K562 (cell line): ENCODE measurements around the gene TMEM86A. TPM values are rescaled to one million over a fixed set of nuclear protein-coding genes. Genes with fewer than 3 reads are reported as not detected.

Experiments used
- ATAC-seq: fragments of 200-7000 bp; cut with Tn5 transposase; 3 replicates; pipeline ENCODE4 v1.9.1; 2020; ENCODE audit warnings: moderate library complexity
- BruUV-seq: library from RNA; stranded (reverse); fragments of 400-500 nt; replicated peaks from 2 replicates; lab custom pipeline; 2021; lab: Mats Ljungman, UMichigan
- CTCF ChIA-PET: fragments of 300-600 bp; formaldehyde crosslinking; extraction: SDS; loops from one replicate; lab custom pipeline; 2021; ENCODE audit warnings: low intra/inter-chr PET ratio; lab: Yijun Ruan, JAX
- POLR2A ChIA-PET: fragments of 300-600, 350-650 bp; sonication (Branson Sonifier 250); formaldehyde crosslinking; extraction: SDS; loops from one replicate; lab custom pipeline; 2021; ENCODE audit warnings: antibody characterized with exemption, inconsistent platforms; lab: Yijun Ruan, JAX
- DNase-seq, 4 experiments: peaks; one replicate each; pipeline versions ENCODE4 v3.0.0 to v3.0.0-alpha.2; 2011 to 2018; ENCODE audit warnings: low spot score in 3 of 4, mixed read lengths in 3 of 4; ENCODE audit errors: extremely low read depth in 1 of 4
- FAIRE-seq: peaks from 2 replicates; lab custom pipeline; 2011; peaks lifted over from hg19 to GRCh38; lab: Jason Lieb, UNC
- H2AFZ ChIP-seq: 2 replicates; pipeline ENCODE4 v1.6.0; 2011; ENCODE audit warnings: low read depth, low read length, control low read depth, inconsistent platforms
- H3K27ac ChIP-seq: fragments of 200-600 bp; 3 replicates; pipeline ENCODE4 v1.8.0; 2011; ENCODE audit warnings: low read depth, mild to moderate bottlenecking, control low read depth, inconsistent platforms, low read length, moderate library complexity, mixed read lengths; ENCODE audit errors: extremely low read depth
- H3K27me3 ChIP-seq, 2 experiments: fragments of 300-600 bp in 1 of 2; 2 replicates in 1 of 2; 3 replicates in 1 of 2; pipeline versions ENCODE4 v1.6.0 to v1.8.0; 2011; ENCODE audit warnings: inconsistent platforms in 2 of 2, low read length in 2 of 2, mild to moderate bottlenecking in 1 of 2, mixed read lengths in 1 of 2, moderate library complexity in 1 of 2; ENCODE audit not compliant: control insufficient read depth in 2 of 2, insufficient read depth in 2 of 2
- H3K36me3 ChIP-seq: fragments of 300-600 bp; 3 replicates; pipeline ENCODE4 v1.8.0; 2011; ENCODE audit warnings: mild to moderate bottlenecking, low read length, inconsistent platforms; ENCODE audit not compliant: control insufficient read depth, insufficient read depth
- H3K4me1 ChIP-seq, 2 experiments: fragments of 200-600 bp in 1 of 2; replicated peaks in 1 of 2; 2 replicates in 1 of 2; 3 replicates in 1 of 2; pipeline versions ENCODE4 v1.5.1 to v1.8.0; 2011; ENCODE audit warnings: inconsistent platforms in 2 of 2, low read length in 2 of 2, mild to moderate bottlenecking in 1 of 2, mixed read lengths in 1 of 2, moderate library complexity in 1 of 2; ENCODE audit not compliant: control insufficient read depth in 2 of 2, insufficient read depth in 2 of 2
- H3K4me2 ChIP-seq: 2 replicates; pipeline ENCODE4 v1.6.1; 2011; ENCODE audit warnings: low read length, control low read depth, inconsistent platforms, mixed read lengths; ENCODE audit not compliant: insufficient read depth
- H3K4me3 ChIP-seq: fragments of 200-600 bp; sonication (generic), shearing (Covaris generic); 2 replicates; pipeline ENCODE4 v1.5.1; 2016; ENCODE audit warnings: control low read depth, inconsistent platforms
- H3K79me2 ChIP-seq: fragments of 200-600 bp; 3 replicates; pipeline ENCODE4 v1.8.0; 2011; ENCODE audit warnings: low read length, inconsistent platforms; ENCODE audit not compliant: control insufficient read depth, insufficient read depth
- H3K9ac ChIP-seq, 2 experiments: 2 replicates each; pipeline versions ENCODE4 v1.6.0 to v1.6.1; 2011; ENCODE audit warnings: low read depth in 2 of 2, low read length in 2 of 2, control low read depth in 1 of 2, inconsistent platforms in 1 of 2, mild to moderate bottlenecking in 1 of 2, mixed read lengths in 1 of 2; ENCODE audit not compliant: insufficient read depth in 1 of 2
- H3K9me1 ChIP-seq: one replicate; pipeline ENCODE4 v1.6.0; 2011; ENCODE audit warnings: inconsistent platforms, mild to moderate bottlenecking, low read length, moderate library complexity; ENCODE audit not compliant: control insufficient read depth, insufficient read depth
- H3K9me3 ChIP-seq: replicated peaks from 2 replicates; pipeline ENCODE4 v1.5.1; 2011; ENCODE audit warnings: low read depth, low read length, inconsistent platforms; ENCODE audit not compliant: control insufficient read depth, insufficient read depth
- H4K20me1 ChIP-seq: replicated peaks from 2 replicates; pipeline ENCODE4 v1.6.1; 2011; ENCODE audit warnings: low read length, inconsistent platforms, mixed read lengths; ENCODE audit not compliant: control insufficient read depth, insufficient read depth
- E4F1 ChIP-seq: fragments of 250-450 bp; sonication (Bioruptor Pico); IDR thresholded peaks from 2 replicates; pipeline ENCODE4 v1.5.0; 2021; ENCODE audit warnings: mild to moderate bottlenecking, borderline replicate concordance
- FOXK1 ChIP-seq: sonication (generic); formaldehyde crosslinking; IDR thresholded peaks from 2 replicates; pipeline ENCODE4 v1.8.0; 2022; ENCODE audit warnings: missing genetic modification reagents, mild to moderate bottlenecking, borderline replicate concordance
- FOXP1 ChIP-seq: sonication (generic); formaldehyde crosslinking; IDR thresholded peaks from 2 replicates; pipeline ENCODE4 v1.8.0; 2022; ENCODE audit warnings: mild to moderate bottlenecking, missing genetic modification reagents
- HNRNPK ChIP-seq: fragments of 200-400 bp; formaldehyde crosslinking; IDR thresholded peaks from one replicate; pipeline ENCODE4 v1.6.1; 2018; ENCODE audit warnings: mild to moderate bottlenecking, low read depth, low read length; ENCODE audit not compliant: poor library complexity, severe bottlenecking
- KLF6 ChIP-seq: fragments of 250-450 bp; sonication (Bioruptor Pico); IDR thresholded peaks from 2 replicates; pipeline ENCODE4 v1.4.0; 2020; ENCODE audit warnings: mild to moderate bottlenecking, moderate library complexity, borderline replicate concordance
- MEF2D ChIP-seq: conservative IDR thresholded peaks from 2 replicates; pipeline ENCODE4 v1.6.1; 2016; ENCODE audit warnings: low read depth, missing genetic modification characterization, missing compliant biosample characterization
- MYC ChIP-seq, 2 experiments: fragments of 250-450 bp in 1 of 2; sonication (Bioruptor Pico) in 1 of 2; IDR thresholded peaks; 2 replicates each; pipeline versions ENCODE4 v1.5.1 to v1.6.1; 2012 to 2021; ENCODE audit warnings: low read depth in 2 of 2, borderline replicate concordance in 1 of 2, improper control_type of control experiment in 1 of 2, low read length in 1 of 2, mild to moderate bottlenecking in 1 of 2, moderate library complexity in 1 of 2
- NCOA6 ChIP-seq: fragments of 450-650 bp; IDR thresholded peaks from 2 replicates; pipeline ENCODE4 v1.6.1; 2017; ENCODE audit warnings: mild to moderate bottlenecking
- POLR2B ChIP-seq: fragments of 450-650 bp; IDR thresholded peaks from 2 replicates; pipeline ENCODE4 v1.6.1; 2018; ENCODE audit warnings: low read depth; ENCODE audit not compliant: partially characterized antibody
- PRPF4 ChIP-seq: fragments of 200-400 bp; formaldehyde crosslinking; IDR thresholded peaks from one replicate; pipeline ENCODE4 v1.6.1; 2017; ENCODE audit warnings: low read length, low read depth, mild to moderate bottlenecking; ENCODE audit not compliant: insufficient read depth, poor library complexity, severe bottlenecking
- SIX5 ChIP-seq, 2 experiments: IDR thresholded peaks; 2 replicates each; pipeline ENCODE4 v1.6.1; 2011; ENCODE audit warnings: low read length in 2 of 2, borderline replicate concordance in 1 of 2, low read depth in 1 of 2, mild to moderate bottlenecking in 1 of 2, moderate library complexity in 1 of 2; ENCODE audit not compliant: insufficient read depth in 1 of 2
- SLC30A9 ChIP-seq: fragments of 250-450 bp; sonication (Bioruptor Pico); IDR thresholded peaks from 2 replicates; pipeline ENCODE4 v1.8.0; 2022; ENCODE audit warnings: mild to moderate bottlenecking, moderate library complexity
- THRA ChIP-seq: fragments of 450-650 bp; IDR thresholded peaks from 2 replicates; pipeline ENCODE4 v1.6.1; 2017; ENCODE audit warnings: mild to moderate bottlenecking, moderate library complexity
- THRAP3 ChIP-seq: fragments of 450-650 bp; IDR thresholded peaks from 2 replicates; pipeline ENCODE4 v1.6.1; 2016; ENCODE audit warnings: mild to moderate bottlenecking, inconsistent platforms, borderline replicate concordance
- ZNF121 ChIP-seq: sonication (generic); formaldehyde crosslinking; conservative IDR thresholded peaks from 2 replicates; pipeline ENCODE4 v1.8.0; 2022; ENCODE audit warnings: missing genetic modification reagents
- ZNF696 ChIP-seq: fragments of 250-450 bp; sonication (Bioruptor Pico); conservative IDR thresholded peaks from 2 replicates; pipeline ENCODE4 v1.4.0; 2020; ENCODE audit warnings: mild to moderate bottlenecking, moderate library complexity
- ZNF764 ChIP-seq: fragments of 250-450 bp; sonication (Bioruptor Pico); IDR thresholded peaks from 2 replicates; pipeline ENCODE4 v1.4.0; 2020; ENCODE audit warnings: low read depth, mild to moderate bottlenecking, moderate library complexity
- WGBS: fragments of 100-300 bp; shearing (Covaris generic); methylation state at CpG from one replicate; pipeline ENCODE4 v1.1.6; 2016; ENCODE audit warnings: low coverage, mixed read lengths; ENCODE audit not compliant: insufficient coverage; ENCODE audit errors: missing lambda C conversion rate; 5-methylcytosine and 5-hydroxymethylcytosine counted together
- in situ Hi-C: fragments of 300-500 bp; cut with MboI; formaldehyde crosslinking; loops from 4 replicates; pipeline ENCODE4 v1.15.0; 2018; ENCODE audit warnings: inconsistent platforms, mixed read lengths
- intact Hi-C: fragments of 100-400 bp; cut with micrococcal nuclease; formaldehyde crosslinking; loops from 2 replicates; pipeline ENCODE4 v1.14.2; 2022
- polyA plus RNA-seq, 8 experiments: library from polyadenylated mRNA; depleted of rRNA in 4 of 8; stranded (reverse) in 5 of 8; unstranded in 3 of 8; fragments of >200 nt; fragmentation: Nextera tagmentation in 2 of 8; fragmentation: Illumina TruSeq in 1 of 8; extraction: Ambion mirVana in 2 of 8; extraction: Trizol in 1 of 8; gene quantifications; 2 replicates each; pipeline versions ENCODE4 v1.2.1 to v1.2.3, GENCODE V29; 2011 to 2014; ENCODE audit warnings: inconsistent platforms in 1 of 8, missing spikeins in 1 of 8
- total RNA-seq, 7 experiments: library from RNA; depleted of rRNA in 6 of 7; stranded (reverse); fragments of >200 nt in 6 of 7; fragmentation: Illumina TruSeq in 2 of 7; extraction: Trizol in 2 of 7; gene quantifications; 2 replicates each; pipeline versions ENCODE4 v1.2.1 to v1.2.3, GENCODE V29; 2011 to 2021; ENCODE audit warnings: low replicate concordance in 1 of 7

TMEM86A gene
- total and polyA plus RNA-seq, 9 of the 15 experiments (the other 6 are each of a cell fraction or from before 2014, with no cell fraction given) = 0.22 to 1.3 (median 0.40) TPM; not detected in 2

- H3K4me1 ChIP-seq = no peaks in the 10 kb centered on the region
- intact Hi-C loops (no loop called here), in situ Hi-C loops (loop anchor here (25.0 kb wide), 1 partner anchor 207 kb away; the partner anchor contains the start of gene TSG101)
- DNase-seq (no peak), FAIRE-seq (no peak), ATAC-seq (no peak)
- H3K36me3 ChIP-seq = no peaks in the 10 kb centered on the region
- H3K79me2 ChIP-seq = no peaks in the 10 kb centered on the region
- 2% methylated on average over 12 of the region's 15 CpGs for WGBS
- no peak overlapping the region for H3K4me3 ChIP-seq
- no peaks in the 10 kb centered on the region for H3K9me1 ChIP-seq
- H3K4me2 ChIP-seq = no peak overlapping the region
- CTCF ChIA-PET = no interaction called here
- H2AFZ ChIP-seq = no peak overlapping the region
- POLR2A ChIA-PET = interaction anchor here (0.6 to 0.7 kb wide), 2 partner anchors 10 to 22 kb away, joined by 3 read pairs; no protein-coding TSS in a partner anchor
- peaks cover 15 to 60% of the 10 kb centered on the region in 2 experiments for H3K27me3 ChIP-seq
- 0 out of 2 replicates have a peak, but pooled peaks cover 3% of the 10 kb centered on the region for H4K20me1 ChIP-seq
- no TSS peak for BruUV-seq
- H3K27ac ChIP-seq = no peak overlapping the region
- H3K9me3 ChIP-seq = no peaks in the 10 kb centered on the region
- H3K9ac ChIP-seq = no peak overlapping the region; a peak in 1 of 4 replicates
- TF ChIP-seq ZNF764 (CRISPR knock-in tag) (no peak), ZNF121 (no peak), SIX5 (IDR thresholded peaks at IDR 0.05; ENCODE audit: borderline replicate concordance in 1 of 2, insufficient read depth in 1 of 2, low read depth in 1 of 2, low read length in 2 of 2) (no peak), THRAP3 (no peak), FOXP1 (no peak), ZNF696 (CRISPR knock-in tag) (no peak), MEF2D (tag) (no peak), THRA (no peak), MYC (IDR thresholded peaks at IDR 0.05; ENCODE audit: low read depth, low read length) (no peak), MYC (CRISPR knock-in tag; IDR thresholded peaks at IDR 0.05; ENCODE audit: borderline replicate concordance, low read depth) (no peak), KLF6 (no peak), PRPF4 (no peak), NCOA6 (no peak), SLC30A9 (CRISPR knock-in tag) (no peak), HNRNPK (no peak), FOXK1 (no peak), E4F1 (CRISPR knock-in tag) (no peak), POLR2B (no peak)
Measured at GRCh38 chr11:18743900-18744514, 45.4 kb downstream of the TMEM86A start.
